EL (cell line): Measurements from ENCODE around the gene LRRC25.
"Not testable (repeated sequence)": the region's sequence is repeated elsewhere in the genome, so short reads cannot be mapped to it uniquely, and the experiment has no call there.

Experiments
- DNase-seq: peaks from one replicate; pipeline ENCODE4 v3.0.0-alpha.2; 2016

The LRRC25 gene

GRCh38 chr19:18424122-18424889 lies 26.9 kb upstream of the LRRC25 start:
- no peak for DNase-seq

- DNase-seq: no peak
Measured at GRCh38 chr19:18423258-18424020, 26.0 kb upstream of the LRRC25 start.

DNA sequence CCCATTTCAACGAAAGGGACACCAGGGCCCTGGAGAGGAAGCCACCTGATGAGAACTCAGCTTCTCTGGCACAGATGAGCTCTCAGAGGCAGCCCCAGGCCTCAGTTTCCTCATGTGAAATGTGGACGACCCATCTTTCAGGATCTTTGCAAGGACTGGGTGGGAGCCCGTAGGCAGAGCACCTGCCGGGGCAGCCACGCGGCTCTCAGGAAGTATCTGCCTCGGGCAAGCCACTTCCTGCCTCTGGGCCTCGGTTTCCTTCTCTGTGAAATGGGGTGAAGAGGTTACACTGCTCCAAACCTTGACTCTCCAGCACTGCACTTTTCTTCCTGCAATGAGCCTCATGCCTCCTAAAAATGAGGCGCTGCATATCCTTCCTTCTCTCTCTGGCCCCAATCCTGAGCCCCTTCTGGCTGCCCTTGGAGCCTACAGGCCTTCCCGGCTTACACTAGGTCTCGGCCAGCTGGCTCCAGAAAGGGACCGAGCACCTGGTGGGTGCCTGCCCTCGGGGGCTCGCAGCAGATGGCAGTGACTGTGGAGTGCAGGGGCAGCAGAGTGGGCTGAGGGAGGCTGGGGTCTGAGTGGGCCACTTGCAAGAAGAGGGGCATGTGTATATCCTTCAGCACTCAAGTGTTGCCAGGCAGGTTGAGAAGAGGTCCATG lies 25.2 kb upstream of the LRRC25 start:
- no peak for DNase-seq

- no peak for DNase-seq
Measured at GRCh38 chr19:18421371-18421959, 24.0 kb upstream of the LRRC25 start.

GRCh38 chr19:18420930-18421329 lies 23.5 kb upstream of the LRRC25 start:
- DNase-seq: no peak

- no peak for DNase-seq
Measured at GRCh38 chr19:18419699-18420460, 22.5 kb upstream of the LRRC25 start.

- DNase-seq: peak; percentile 83
Measured at GRCh38 chr19:18419195-18419698, 21.8 kb upstream of the LRRC25 start, which contains the start of gene SSBP4. TSS of gene SSBP4 (plus strand) at chr19:18419398. CDS start at chr19:18419649, 251 bp downstream.

DNA sequence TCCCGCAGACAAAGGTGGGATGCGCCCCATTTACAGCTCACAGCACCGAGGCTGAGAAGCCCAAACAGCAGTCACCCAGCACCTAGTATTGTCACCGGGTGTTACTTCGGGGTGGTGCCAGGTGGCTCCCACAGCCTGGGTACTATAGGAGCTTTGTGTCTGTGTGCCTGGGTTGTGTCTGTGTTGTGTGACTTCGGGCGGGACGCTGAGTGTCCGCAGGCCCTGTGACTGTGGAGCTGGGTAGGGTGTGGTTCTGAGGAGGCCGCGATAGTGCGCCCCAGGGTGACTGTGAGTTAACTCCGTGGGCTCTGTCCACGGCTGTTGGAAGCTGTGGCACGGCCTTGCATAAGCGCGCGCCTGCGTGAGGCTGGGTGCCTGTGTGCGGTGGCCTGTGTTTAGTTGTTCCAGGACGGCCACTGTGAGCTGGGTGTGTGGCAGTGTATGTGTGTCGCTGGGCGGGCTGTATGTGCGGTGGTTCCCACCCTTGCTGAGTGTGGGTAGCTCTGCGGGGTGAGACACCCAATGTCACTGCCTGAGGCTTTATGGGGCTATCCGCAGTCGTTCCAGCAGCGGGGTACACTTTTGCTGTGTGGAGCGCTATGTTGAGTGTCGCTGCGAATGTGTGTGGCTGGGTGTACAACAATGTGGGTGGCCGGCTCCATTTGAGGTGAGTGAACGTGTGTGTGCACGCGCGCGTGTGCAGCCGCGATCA lies 21.2 kb upstream of the LRRC25 start:
- peak; percentile 59 for DNase-seq

- DNase-seq: no peak
Measured at GRCh38 chr19:18418029-18418482, 20.6 kb upstream of the LRRC25 start.

DNA sequence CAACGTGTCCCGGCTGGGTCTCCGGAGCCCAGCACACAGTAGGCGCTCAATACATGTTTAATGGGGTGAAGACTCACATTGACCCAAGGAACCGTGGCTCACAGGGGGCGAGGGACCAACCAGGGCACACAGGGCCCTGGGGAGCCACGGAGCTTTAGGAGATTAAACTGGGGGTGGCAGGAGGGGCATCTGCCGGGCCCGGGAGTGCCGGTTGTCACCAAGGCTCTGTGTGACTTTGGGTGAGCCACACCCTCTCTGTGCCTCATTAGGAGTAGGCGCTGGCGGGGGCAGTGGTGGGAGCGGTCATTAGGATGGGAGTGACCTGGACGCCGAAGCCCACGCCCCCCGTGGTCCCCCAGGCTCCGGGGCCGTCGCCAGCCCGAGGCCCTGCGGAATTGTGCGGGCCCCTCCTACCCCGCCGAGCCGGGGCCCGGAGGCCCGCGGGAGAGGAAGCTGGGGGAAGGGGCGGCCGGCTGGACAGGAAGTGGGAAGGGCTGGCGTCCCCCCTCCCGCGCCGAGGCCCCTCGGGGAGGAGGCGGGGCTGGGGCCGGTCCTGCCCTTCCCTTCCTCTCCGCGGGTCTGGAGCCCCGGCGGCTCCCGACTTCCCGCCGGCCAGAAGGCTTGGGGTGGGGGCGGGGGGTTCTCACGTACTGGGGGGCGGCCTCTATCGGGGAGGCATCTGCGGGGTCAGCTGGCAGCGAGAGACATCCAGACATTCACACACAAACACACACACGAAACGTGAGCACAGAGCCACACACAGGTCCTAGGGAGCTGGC lies 20.0 kb upstream of the LRRC25 start:
- DNase-seq: peak; percentile 89

DNA sequence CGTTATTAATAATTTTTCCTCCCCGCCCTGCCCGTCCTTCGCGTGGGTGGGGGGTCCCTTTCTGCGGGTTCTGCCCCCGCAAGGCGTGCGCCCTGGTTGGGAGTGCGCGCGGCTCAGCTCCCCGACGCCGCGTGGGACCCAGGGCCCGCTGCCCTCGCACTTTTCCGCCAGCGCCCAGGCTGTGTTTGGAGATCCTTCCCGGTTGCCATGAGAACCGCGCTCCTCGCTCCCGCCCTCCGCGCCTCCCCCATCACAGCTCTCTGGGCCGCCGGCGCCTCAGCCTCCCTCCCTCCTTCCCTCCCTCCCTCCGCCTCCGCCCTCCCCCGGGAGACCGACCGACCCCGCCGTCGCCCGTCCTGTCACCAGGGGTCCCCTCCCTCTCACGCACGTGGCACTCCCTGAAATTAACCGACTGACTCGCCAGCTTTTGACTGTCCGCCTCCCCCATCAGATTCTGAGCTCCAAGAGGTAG lies 19.4 kb upstream of the LRRC25 start:
- peak; percentile 87 for DNase-seq

DNA sequence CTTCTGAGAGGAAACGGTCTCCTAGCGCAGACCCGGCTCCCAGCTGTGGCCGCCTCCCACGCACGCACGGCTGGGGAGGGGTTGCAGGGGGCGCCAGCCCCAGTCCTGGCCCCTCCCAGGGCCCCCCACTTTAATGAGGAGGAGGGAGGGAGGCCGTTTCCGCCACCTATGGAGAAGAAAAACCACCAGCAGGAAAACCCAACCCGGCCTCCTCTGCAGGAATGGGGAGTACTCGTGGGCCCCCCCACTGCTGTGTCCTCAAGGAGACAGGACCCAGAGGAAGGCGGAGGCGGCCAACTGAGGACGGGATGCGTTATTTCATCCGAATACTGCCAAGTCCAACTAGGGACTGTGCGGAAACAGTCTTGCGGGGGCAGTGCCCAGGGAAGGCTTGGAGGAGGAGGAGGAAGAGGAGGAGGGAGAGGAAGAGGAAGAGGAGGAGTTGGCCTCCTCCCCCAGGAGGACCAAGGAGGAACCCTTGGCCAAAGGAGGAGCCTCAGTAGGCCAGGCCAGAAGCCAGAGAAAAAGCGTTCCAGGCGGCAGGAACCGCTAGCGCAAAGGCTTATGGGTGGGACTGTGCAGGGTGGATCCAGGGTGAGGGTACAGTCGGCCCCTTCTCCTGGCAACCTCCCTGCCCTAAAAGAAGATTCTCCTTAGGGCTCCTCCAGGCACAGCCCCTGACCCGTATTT lies 17.9 kb upstream of the LRRC25 start:
- DNase-seq: peak; percentile 78

DNA sequence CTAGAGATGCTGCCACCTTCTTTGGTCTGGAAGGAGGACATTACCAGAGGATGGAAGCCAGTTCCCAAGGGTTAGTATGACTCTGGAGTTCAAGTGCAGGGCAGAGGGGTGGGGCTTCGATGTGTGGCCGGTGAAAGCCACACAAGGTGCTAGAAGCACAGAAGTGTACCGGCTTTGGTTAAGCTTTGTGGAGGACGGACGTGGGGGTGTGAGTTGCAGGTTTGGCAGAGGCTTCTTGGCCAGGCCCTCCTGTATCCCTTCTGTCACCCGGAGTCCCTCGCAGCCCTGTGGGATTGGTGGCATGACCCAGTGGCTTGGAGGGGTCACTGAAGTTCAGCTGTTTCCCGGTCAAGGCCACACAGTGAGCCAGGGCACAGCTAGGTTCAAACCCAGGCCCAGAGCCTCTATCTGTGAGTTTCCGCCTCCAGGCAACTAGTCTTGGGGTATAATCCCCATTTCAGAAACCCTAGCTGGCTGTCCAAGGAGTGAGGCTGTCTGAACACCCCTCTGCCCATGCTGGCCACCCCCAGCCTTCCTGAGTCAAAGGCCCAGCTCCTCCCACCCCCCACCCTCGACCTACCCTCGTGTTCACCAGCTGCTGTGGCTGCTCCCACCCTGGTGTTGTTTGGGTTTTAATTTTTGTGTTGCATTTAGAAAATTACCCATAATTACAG lies 17.2 kb upstream of the LRRC25 start:
- no peak for DNase-seq

- DNase-seq: no peak
Measured at GRCh38 chr19:18412610-18413239, 15.3 kb upstream of the LRRC25 start.

GRCh38 chr19:18408053-18408476 lies 10.6 kb upstream of the LRRC25 start:
- DNase-seq: peak; percentile 38

DNA sequence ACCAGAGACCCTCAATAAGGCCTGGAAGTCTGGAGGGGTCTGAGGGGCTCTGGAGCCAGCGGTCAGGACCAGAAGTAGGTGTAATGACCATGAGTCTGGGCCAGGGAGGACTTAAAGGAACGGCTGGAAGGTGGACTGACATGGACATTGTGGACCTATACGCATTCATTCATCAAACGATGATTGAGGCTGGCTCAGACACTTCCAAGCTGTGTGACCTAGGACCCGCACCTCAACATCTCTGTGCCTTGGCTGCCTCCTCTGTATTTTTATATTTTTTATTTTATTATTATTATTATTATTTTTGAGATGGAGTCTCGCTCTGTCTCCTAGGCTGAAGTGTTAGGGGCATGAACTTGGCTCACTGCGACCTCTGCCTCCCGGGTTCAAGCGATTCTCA lies 9.3 kb upstream of the LRRC25 start:
- no peak for DNase-seq

GRCh38 chr19:18405754-18406153 lies 8.3 kb upstream of the LRRC25 start:
- DNase-seq: not testable (repeated sequence)

DNA sequence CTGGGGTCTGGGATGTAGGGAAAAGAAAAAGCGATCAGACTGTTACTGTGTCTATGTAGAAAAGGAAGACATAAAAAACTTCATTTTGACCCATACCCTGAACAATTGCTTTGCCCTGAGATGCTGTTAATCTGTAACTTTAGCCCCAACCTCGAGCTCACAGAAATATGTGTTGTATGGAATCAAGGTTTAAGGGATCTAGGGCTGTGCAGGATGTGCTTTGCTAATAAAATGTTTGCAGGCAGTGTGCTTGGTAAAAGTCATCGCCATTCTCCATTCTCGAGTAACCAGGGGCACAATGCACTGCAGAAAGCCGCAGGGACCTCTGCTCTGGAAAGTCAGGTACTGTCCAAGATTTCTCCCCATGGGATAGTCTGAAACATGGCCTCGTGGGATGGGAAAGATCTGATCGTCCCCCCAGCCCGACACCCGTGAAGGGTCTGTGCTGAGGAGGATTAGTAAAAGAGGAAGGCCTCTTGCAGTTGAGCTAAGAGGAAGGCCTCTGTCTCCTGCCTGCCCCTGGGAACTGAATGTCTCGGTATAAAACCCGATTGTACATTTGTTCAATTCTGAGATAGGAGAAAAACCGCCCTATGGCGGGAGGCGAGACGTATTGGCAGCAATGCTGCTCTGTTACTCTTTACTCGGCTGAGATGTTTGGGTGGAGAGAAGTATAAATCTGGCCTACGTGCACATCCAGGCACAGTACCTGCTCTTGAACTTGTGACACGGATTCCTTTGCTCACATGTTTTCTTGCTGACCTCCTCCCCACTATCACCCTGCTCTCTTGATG lies 5.2 kb upstream of the LRRC25 start:
- not testable (repeated sequence) for DNase-seq
